AG10803 (cell line): Measurements from ENCODE around the gene ABI3.

Experiments used
- DNase-seq: peaks from one replicate; pipeline ENCODE4 v3.0.0; 2010; ENCODE audit warnings: low read depth
- H3K4me3 ChIP-seq: 2 replicates; pipeline ENCODE4 v1.5.1; 2011; ENCODE audit warnings: mild to moderate bottlenecking, low read length, control low read depth
- CTCF ChIP-seq: conservative IDR thresholded peaks from 2 replicates; pipeline ENCODE4 v1.5.1; 2011; ENCODE audit warnings: mild to moderate bottlenecking, low read length, control low read depth, inconsistent platforms

The ABI3 gene

DNA sequence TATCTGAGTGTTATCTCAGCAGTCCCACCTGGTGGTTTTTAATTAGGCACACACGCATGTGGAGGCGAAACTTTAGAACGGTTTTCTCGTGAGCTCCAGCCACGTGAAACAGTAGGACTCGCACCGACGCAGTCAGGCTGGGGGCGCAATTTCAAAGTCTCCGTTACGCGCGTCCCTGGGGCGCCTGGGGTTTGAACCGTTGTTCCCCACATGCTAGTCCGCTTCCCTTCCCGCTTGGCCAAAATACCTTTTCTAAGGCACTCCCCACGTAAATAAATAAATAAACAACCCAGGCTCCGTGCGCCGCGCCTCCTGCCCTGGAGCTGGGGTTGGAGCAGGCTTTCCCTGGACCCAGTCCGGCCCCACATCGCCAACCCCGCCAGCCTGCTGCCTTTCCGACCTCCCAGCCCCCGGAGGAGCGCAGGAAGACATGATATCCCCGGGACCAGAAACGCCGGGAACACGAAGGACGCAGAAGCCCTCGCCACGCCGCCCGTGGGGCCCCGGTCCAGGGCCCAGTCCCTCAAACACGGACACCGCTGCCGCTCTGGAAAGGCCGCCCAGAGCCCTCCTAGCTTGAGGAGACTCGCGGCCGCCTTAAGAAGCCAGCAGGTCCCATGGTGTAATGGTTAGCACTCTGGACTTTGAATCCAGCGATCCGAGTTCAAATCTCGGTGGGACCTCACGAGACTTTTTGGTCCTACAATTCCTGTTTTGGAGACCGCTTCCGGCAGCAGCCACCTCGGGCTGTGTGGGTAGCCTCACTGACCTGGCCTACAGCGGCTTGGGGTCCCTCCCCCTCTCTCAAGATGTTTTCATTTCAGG is 18.4 kb upstream of the ABI3 start:
- TF ChIP-seq CTCF = peak; percentile 46
- DNase-seq = peak; percentile 82
- H3K4me3 ChIP-seq = peak overlapping the region; percentile 83

- DNase-seq = peak; percentile 50
- TF ChIP-seq CTCF = no peak
- peak overlapping the region; percentile 83 for H3K4me3 ChIP-seq
Observed at GRCh38 chr17:49193513-49194296, 16.8 kb upstream of the ABI3 start.

DNA sequence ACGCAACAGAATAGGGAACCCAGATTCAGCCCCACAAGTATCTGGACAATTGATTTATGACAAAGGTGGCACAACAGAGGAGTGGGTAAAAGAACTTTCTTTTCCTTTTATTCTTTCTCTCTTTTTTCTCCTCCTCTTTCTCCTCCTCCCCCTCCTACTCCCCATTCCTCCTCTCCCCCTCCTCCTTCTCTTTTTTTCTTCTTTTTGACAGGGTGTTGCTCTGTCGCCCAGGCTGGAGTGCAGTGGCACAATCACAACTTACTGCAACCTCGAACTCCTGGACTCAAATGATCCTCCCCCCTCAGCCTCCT is 16.3 kb upstream of the ABI3 start:
- no peak overlapping the region for H3K4me3 ChIP-seq
- no peak for TF ChIP-seq CTCF
- DNase-seq = no peak

DNA sequence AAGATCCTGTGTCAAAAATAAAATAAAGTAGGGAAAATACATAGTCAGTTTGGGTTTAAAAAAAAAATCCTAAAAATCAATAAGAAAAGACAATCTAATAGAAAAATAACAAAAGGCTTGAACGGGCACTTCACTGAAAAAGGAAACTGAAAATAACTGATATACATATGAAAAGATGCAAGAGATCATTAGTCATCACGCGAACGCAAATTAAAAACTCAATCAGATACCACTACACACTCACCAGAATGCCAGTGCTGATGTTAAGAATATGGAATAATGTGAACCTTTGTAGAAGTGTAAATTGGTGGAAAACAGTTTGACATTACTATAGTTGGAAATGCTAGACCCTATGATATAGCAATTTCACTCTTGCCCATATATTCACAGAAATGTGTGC is 14.8 kb upstream of the ABI3 start:
- no peak for DNase-seq
- no peak overlapping the region for H3K4me3 ChIP-seq

GRCh38 chr17:49196520-49196919 is 14.0 kb upstream of the ABI3 start:
- no peak for TF ChIP-seq CTCF

More for the DNA sequence above, 14.8 kb upstream of the ABI3 start:
- no peak for TF ChIP-seq CTCF

DNA sequence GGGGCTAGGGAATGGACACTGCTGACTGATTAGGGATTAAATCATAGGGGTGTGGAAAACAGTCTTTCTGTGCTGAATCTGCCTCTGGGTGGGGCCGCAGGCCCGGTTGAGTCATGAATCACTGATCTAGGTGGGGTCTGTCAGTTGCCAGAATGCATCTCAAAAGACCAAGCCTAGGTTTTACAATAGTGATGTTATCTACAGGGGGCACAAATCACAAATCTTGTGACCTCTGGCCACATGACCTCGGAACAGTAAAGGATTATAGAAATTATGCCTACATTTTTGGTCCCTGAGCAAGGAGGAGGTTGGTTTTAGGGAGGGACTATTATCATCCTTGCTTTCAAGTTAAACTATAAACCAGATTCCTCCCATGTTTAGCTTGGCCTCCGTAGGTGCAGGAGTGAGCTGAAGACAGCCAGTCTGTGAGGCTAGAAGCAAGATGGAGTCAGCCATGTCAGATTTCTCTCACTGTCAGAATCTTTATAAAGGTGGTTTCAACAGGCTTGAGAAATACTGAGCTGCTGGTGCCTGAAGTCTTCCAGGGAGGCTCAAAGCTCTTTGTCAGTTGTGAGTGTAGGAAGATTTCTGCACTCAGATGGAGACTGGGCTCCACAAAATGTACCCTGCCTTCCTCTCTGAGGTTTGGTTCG is 13.0 kb upstream of the ABI3 start:
- DNase-seq = no peak
- no peak for TF ChIP-seq CTCF

More at GRCh38 chr17:49196520-49196919, 14.0 kb upstream of the ABI3 start:
- H3K4me3 ChIP-seq = no peak overlapping the region
- no peak for DNase-seq

More for the DNA sequence above, 13.0 kb upstream of the ABI3 start:
- no peak overlapping the region for H3K4me3 ChIP-seq
